Measurements from ENCODE around the gene TAF4.

TAF4 gene

GRCh38 chr20:62051546-62052255 lies 14.0 kb downstream of the TAF4 start:
- DNase-seq (ENCODE audit: low read depth) = no peak
- TF ChIP-seq CTCF (IDR thresholded peaks at IDR 0.05; ENCODE audit: insufficient read depth, low read depth, low read length, missing control alignments) = no peak
- no peak overlapping the region for H3K4me3 ChIP-seq (ENCODE audit: low read length)

GRCh38 chr20:62051144-62051543 lies 14.5 kb downstream of the TAF4 start:
- no peak overlapping the region for H3K4me3 ChIP-seq (ENCODE audit: low read length)
- no peak for TF ChIP-seq CTCF (IDR thresholded peaks at IDR 0.05; ENCODE audit: insufficient read depth, low read depth, low read length, missing control alignments)
- DNase-seq (ENCODE audit: low read depth) = no peak

- no peak for DNase-seq (ENCODE audit: low read depth)
- H3K4me3 ChIP-seq (ENCODE audit: low read length) = no peak overlapping the region
- no peak for TF ChIP-seq CTCF (IDR thresholded peaks at IDR 0.05; ENCODE audit: insufficient read depth, low read depth, low read length, missing control alignments)
Observed at GRCh38 chr20:62050166-62051120, 15.2 kb downstream of the TAF4 start.

DNA sequence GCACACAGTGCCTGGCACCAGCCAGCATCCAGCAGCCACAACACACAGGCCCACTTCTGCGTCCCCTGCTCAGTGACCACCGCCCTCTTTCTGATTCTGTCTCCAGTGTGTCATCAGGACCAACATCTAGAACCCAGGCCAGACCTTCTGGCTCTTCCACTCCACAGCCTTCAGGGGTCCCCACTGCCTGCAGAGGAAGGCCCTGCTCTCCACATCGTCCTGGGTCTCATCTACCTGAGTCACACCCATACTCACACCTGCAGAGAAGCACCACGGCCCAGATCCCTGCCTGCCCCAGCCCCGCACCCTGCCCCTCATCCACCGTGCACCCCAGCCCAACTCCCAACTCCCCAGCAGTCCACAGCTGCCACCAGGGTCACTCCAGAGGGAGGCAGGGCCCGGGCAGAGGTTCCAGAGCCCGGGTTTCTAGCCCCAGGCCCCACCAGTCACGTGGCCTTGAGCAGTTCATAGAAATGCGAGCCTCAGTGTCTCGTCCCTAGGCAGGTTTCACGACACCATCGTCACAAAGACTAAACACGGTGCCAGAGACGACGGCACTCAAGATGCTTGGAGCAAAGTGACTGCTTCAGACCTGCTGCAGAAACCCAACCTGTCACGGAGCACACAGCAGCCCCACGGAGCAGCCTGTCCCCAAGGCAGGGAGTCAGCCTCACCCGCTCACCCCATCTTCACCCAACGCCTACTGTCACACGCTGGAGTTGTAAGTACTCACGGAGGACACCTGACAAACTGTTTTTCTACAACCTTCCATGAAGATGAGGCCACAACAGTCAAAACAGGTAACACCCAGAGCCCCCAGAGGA lies 16.1 kb downstream of the TAF4 start:
- no peak for DNase-seq (ENCODE audit: low read depth)
- TF ChIP-seq CTCF (IDR thresholded peaks at IDR 0.05; ENCODE audit: insufficient read depth, low read depth, low read length, missing control alignments) = no peak
- no peak overlapping the region for H3K4me3 ChIP-seq (ENCODE audit: low read length)

- no peak for TF ChIP-seq CTCF (IDR thresholded peaks at IDR 0.05; ENCODE audit: insufficient read depth, low read depth, low read length, missing control alignments)
- no peak overlapping the region for H3K4me3 ChIP-seq (ENCODE audit: low read length)
- DNase-seq (ENCODE audit: low read depth) = no peak
Observed at GRCh38 chr20:62048821-62049291, 16.8 kb downstream of the TAF4 start.

- no peak for DNase-seq (ENCODE audit: low read depth)
- TF ChIP-seq CTCF (IDR thresholded peaks at IDR 0.05; ENCODE audit: insufficient read depth, low read depth, low read length, missing control alignments) = no peak
- H3K4me3 ChIP-seq (ENCODE audit: low read length) = no peak overlapping the region
Observed at GRCh38 chr20:62048346-62048761, 17.3 kb downstream of the TAF4 start.

Data from epithelial cell of esophagus (primary cell).